Bronchial smooth muscle cell (primary cell): ENCODE results near the gene EMILIN3. TPM values are rescaled to one million over a fixed set of nuclear protein-coding genes. Genes with fewer than 3 reads are reported as not detected.

Experiments used
- total RNA-seq: library from RNA; depleted of rRNA; stranded (reverse); fragments of >200 nt; gene quantifications from 2 replicates; pipeline ENCODE4 v1.2.1, GENCODE V29; 2014

The EMILIN3 gene
- total RNA-seq: under 0.01 TPM in 1 of 2 replicates, not detected in the other

DNA sequence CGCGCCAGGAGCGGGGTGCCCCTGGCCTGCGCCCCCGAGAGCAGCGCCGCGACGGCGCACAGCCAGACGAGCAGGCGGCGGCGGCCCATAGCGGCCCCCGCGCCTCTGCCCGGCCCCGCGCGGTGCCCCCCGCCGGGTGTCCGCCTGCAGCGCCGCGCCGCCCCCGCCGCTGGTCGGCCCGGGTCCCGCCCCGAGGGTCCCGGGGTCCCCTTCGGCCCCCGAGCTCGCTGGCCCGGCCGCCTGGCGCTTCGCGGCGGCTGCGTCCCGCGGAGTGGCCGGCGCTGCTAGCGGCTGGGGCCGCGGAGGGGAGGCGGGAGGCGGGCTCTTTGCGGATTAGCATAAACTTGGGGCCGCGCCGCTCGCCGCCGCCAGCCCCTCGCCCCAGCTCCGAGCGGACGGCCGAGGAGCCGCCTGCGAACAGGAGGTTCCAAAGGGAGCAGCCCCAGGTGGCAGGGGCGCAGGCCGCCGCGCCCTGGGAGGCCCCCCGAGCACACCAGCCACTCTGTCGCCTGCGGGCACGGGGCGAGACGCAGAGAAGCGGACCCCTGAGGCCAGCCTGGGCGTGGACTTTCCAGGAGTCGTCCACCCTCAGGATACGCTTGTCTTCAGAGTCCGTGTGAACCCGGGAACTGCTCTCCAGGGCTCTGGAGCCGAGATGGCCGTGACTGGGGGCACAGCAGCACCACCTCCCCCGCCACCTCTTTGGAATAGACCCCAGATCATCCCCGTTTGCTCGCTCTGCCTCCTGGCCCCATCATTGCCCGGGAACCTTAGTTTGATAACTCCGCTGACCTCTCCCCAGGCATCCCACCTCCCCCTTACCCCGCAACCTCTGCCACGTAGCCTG, at the start of gene EMILIN3:
TSS of gene EMILIN3 (minus strand) at position 273 of the 847 bp plus-strand sequence. CDS start at position 89, 184 bp downstream.

DNA sequence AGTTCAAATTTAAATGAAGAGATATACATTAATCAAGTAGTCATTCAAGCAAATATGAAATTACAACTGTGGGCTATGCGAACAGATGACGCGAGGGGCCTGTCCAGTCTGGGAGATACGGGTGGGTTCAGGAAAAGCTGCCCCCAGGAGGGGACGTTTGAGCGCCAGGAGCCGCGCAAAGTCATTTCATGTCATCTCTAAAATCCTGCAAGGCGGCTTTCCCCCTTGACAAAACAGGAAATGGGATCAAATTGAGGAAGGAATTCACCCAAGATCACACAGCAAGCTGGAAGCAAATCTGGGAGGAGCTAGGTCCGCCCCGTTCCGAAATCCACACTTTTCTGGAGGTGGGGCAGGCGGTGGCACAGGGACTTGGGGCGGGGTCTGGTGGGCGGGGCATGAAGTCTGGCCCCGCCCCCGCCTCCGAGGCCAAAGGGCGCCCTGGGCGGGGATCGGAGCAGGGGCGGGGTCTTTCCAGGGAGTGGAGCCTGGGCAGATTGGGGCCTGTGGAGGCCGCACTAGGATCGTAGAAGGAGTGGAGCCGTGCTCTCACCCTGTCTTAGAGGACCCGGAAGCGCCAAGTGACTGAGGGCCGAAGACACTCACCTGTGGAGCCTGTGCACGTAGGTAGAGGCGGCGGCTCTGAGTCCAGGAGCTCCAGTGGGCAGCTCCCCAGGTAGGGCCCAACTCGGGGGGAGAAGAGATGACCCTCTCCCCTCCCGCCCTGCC, 26.1 kb downstream of the EMILIN3 start, which contains the start of gene LPIN3:
TSS of gene LPIN3 (plus strand) at position 495 of the 729 bp plus-strand sequence. CDS start 4,983 bp downstream, outside the sequence.

GRCh38 chr20:41317546-41318270, 48.9 kb downstream of the EMILIN3 start, which contains the start of gene ZHX3:
TSS of gene ZHX3 (minus strand) at chr20:41317731. CDS start at chr20:41204916, 112,815 bp downstream.

Other genes starting within 250 kb of the EMILIN3 start
- 83.7 and 100 TPM in 2 replicates for gene PLCG1, start 229.3 kb downstream of the EMILIN3 start, total RNA-seq
- gene ZHX3, start 49.1 kb downstream of the EMILIN3 start, total RNA-seq: 10.4 and 12.8 TPM in 2 replicates
- 4.6 and 5.4 TPM in 2 replicates for gene LPIN3, start 26.0 kb downstream of the EMILIN3 start, total RNA-seq